ENCODE measurements around the gene NECAB2.

The NECAB2 gene

DNA sequence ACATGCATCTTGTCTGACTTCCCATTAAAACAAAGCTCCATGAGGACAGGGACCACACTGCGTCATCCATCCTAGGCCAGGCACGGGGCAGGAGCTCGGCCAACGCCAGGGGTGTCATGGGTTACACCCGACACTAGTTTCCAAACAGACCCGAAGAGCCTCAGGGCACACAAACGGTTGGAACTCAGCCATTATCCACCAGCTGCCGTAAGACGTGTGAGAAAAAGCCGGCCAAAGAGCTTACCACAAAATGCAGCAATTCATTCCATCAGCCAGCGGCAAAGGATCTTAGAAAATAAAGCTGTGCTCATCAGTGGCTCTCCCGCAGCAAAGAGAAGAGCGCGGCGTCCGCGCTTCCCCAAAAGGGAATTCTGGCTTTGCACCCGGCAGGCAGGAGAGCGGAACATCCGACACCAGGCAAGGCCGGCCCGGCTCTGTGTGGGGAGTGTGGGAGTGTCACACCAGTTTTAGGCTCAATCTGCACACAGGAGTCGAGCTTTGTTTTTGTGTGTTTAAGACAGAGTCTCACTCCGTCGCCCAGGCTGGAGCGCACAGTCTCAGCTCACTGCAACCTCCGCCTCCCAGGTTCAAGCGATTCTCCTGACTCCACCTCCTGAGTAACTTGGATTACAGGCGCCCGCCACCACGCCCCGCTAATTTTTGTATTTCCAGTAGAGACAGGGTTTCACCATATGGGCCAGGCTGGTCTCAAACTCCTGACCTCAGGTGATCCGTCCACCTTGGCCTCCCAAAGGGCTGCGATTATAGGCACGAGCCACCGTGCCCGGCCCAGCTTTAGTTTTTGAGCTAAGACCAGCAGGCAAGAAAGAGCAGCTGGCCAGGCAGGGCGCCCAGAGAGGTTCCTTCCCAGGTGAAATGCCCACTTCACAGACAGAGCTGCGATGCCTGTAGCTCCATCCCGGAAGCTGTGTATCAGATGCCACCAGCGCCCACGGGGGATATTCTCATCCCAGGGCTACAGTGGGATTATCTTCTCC lies 73.1 kb downstream of the NECAB2 start:
- no peaks in the 10 kb centered on the region for H3K4me1 ChIP-seq (ENCODE audit: control insufficient read depth, low read length)
- no peaks in the 10 kb centered on the region for H3K79me2 ChIP-seq (ENCODE audit: control insufficient read depth, low read length)
- H3K4me2 ChIP-seq (ENCODE audit: low read length) = no peak overlapping the region
- H3K9me2 ChIP-seq (replicated peaks; ENCODE audit: control insufficient read depth, low read length) = no peaks in the 10 kb centered on the region
- no peaks in the 10 kb centered on the region; the same call in 1 of the 2 replicates for H4K20me1 ChIP-seq (ENCODE audit: control insufficient read depth, insufficient read depth, low read depth, low read length)
- no peaks in the 10 kb centered on the region for H3K9me3 ChIP-seq (ENCODE audit: control insufficient read depth, insufficient read depth, low read length)
- H3K27me3 ChIP-seq (ENCODE audit: control insufficient read depth, low read length) = no peaks in the 10 kb centered on the region
- H3K36me3 ChIP-seq (ENCODE audit: control insufficient read depth, low read length) = no peaks in the 10 kb centered on the region
- TF ChIP-seq EZH2phosphoT487 (IDR thresholded peaks at IDR 0.05; ENCODE audit: borderline replicate concordance, low read length) = no peak
- TF ChIP-seq, protein P1, sequence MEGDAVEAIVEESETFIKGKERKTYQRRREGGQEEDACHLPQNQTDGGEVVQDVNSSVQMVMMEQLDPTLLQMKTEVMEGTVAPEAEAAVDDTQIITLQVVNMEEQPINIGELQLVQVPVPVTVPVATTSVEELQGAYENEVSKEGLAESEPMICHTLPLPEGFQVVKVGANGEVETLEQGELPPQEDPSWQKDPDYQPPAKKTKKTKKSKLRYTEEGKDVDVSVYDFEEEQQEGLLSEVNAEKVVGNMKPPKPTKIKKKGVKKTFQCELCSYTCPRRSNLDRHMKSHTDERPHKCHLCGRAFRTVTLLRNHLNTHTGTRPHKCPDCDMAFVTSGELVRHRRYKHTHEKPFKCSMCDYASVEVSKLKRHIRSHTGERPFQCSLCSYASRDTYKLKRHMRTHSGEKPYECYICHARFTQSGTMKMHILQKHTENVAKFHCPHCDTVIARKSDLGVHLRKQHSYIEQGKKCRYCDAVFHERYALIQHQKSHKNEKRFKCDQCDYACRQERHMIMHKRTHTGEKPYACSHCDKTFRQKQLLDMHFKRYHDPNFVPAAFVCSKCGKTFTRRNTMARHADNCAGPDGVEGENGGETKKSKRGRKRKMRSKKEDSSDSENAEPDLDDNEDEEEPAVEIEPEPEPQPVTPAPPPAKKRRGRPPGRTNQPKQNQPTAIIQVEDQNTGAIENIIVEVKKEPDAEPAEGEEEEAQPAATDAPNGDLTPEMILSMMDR (IDR thresholded peaks at IDR 0.05; ENCODE audit: low read depth, low read length, poor library complexity, severe bottlenecking) = no peak
- H3F3A ChIP-seq (ENCODE audit: control insufficient read depth, insufficient read depth) = no peaks in the 10 kb centered on the region
- no peak overlapping the region for H3K4me3 ChIP-seq (ENCODE audit: low read length)
- H3K27ac ChIP-seq (ENCODE audit: low read depth, low read length) = no peak overlapping the region

GRCh38 chr16:84041881-84042280 lies 73.8 kb downstream of the NECAB2 start:
- H3K9me2 ChIP-seq (replicated peaks; ENCODE audit: control insufficient read depth, low read length) = no peaks in the 10 kb centered on the region
- no peaks in the 10 kb centered on the region for H3K36me3 ChIP-seq (ENCODE audit: control insufficient read depth, low read length)
- no peak for TF ChIP-seq EZH2phosphoT487 (IDR thresholded peaks at IDR 0.05; ENCODE audit: borderline replicate concordance, low read length)
- TF ChIP-seq, protein P1 (IDR thresholded peaks at IDR 0.05; ENCODE audit: low read depth, low read length, poor library complexity, severe bottlenecking) = no peak
- H3K79me2 ChIP-seq (ENCODE audit: control insufficient read depth, low read length) = no peaks in the 10 kb centered on the region
- H3K27me3 ChIP-seq (ENCODE audit: control insufficient read depth, low read length) = no peaks in the 10 kb centered on the region
- no peaks in the 10 kb centered on the region for H3K4me1 ChIP-seq (ENCODE audit: control insufficient read depth, low read length)
- no peaks in the 10 kb centered on the region for H3F3A ChIP-seq (ENCODE audit: control insufficient read depth, insufficient read depth)
- no peak overlapping the region for H3K27ac ChIP-seq (ENCODE audit: low read depth, low read length)
- H4K20me1 ChIP-seq (ENCODE audit: control insufficient read depth, insufficient read depth, low read depth, low read length) = no peaks in the 10 kb centered on the region; the same call in 1 of the 2 replicates
- no peak overlapping the region for H3K4me3 ChIP-seq (ENCODE audit: low read length)
- H3K9me3 ChIP-seq (ENCODE audit: control insufficient read depth, insufficient read depth, low read length) = no peaks in the 10 kb centered on the region
- no peak overlapping the region for H3K4me2 ChIP-seq (ENCODE audit: low read length)

DNA sequence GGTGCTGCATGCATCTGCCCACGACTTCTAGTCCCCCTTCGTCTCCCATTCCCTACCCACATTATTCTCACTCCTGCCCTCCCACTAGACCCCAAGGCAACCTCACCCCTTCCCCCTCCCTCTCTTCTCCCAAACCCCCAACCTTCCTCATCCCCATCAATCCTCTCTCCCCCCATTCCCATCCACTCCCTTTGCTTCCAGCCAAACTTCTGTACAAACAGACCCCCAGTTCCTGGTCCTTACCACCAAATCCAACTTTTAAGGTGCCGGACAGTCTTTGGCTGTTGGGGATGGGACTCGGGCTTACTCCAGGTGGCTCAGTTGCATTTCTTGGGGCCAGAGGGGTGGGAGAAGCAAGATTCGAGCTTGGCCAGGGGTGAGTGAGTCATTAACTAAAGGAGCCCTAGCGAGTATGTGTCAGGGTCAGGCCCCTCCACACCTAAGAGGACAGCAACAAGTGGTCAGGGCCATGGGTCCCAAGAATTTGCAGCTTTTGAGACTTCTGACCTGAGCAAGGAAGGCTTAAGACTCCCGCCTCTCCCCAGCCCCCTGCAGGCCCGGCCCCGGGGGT lies 74.3 kb downstream of the NECAB2 start, which contains the start of gene SLC38A8:
Gene SLC38A8, minus strand, starts transcription at position 488 of the 571 bp plus-strand sequence. CDS start 638 bp downstream, outside the sequence.
- H3F3A ChIP-seq (ENCODE audit: control insufficient read depth, insufficient read depth) = no peaks in the 10 kb centered on the region
- no peaks in the 10 kb centered on the region; the same call in 1 of the 2 replicates for H4K20me1 ChIP-seq (ENCODE audit: control insufficient read depth, insufficient read depth, low read depth, low read length)
- no peaks in the 10 kb centered on the region for H3K36me3 ChIP-seq (ENCODE audit: control insufficient read depth, low read length)
- no peaks in the 10 kb centered on the region for H3K4me1 ChIP-seq (ENCODE audit: control insufficient read depth, low read length)
- TF ChIP-seq EZH2phosphoT487 (IDR thresholded peaks at IDR 0.05; ENCODE audit: borderline replicate concordance, low read length) = no peak
- TF ChIP-seq, protein P1 (IDR thresholded peaks at IDR 0.05; ENCODE audit: low read depth, low read length, poor library complexity, severe bottlenecking) = no peak
- H3K9me3 ChIP-seq (ENCODE audit: control insufficient read depth, insufficient read depth, low read length) = no peaks in the 10 kb centered on the region
- no peak within 1 kb of the TSS for H3K4me3 ChIP-seq (ENCODE audit: low read length)
- no peak within 1 kb of the TSS for H3K4me2 ChIP-seq (ENCODE audit: low read length)
- no peaks in the 10 kb centered on the region for H3K79me2 ChIP-seq (ENCODE audit: control insufficient read depth, low read length)
- no peak within 1 kb of the TSS for H3K27ac ChIP-seq (ENCODE audit: low read depth, low read length)
- no peaks in the 10 kb centered on the region for H3K27me3 ChIP-seq (ENCODE audit: control insufficient read depth, low read length)
- H3K9me2 ChIP-seq (replicated peaks; ENCODE audit: control insufficient read depth, low read length) = no peaks in the 10 kb centered on the region

All from DOHH2 (cell line).